ENCODE measurements around the gene HELLS. TPM values are rescaled to one million over a fixed set of nuclear protein-coding genes. Genes with fewer than 3 reads are reported as not detected.
A peak's percentile ranks its signal among the peaks of the same experiment; 100 is the strongest.
"Not testable (repeated sequence)": the region's sequence is repeated elsewhere in the genome, so short reads cannot be mapped to it uniquely, and the experiment has no call there.

The HELLS gene
- total RNA-seq, 2 experiments from 2014 or later = 135 to 141 TPM

GRCh38 chr10:94549221-94549620, 3.6 kb downstream of the HELLS start:
- intact Hi-C loops (cut with micrococcal nuclease) = loop anchor here (5.0 kb wide), 2 partner anchors 657 to 688 kb away; partner anchors contain the start of gene SLC35G1
- Mint-ChIP-seq H3K27me3 (no peaks in the 10 kb centered on the region), H3K27ac (no peak overlapping the region), H3K9me3 (no peaks in the 10 kb centered on the region), H3K36me3 (peaks cover 37% of the 10 kb centered on the region), H3K4me1 (ENCODE audit: low read depth) (peaks cover 21% of the 10 kb centered on the region), H3K4me3 (no peak overlapping the region)
- ChIA-PET POLR2A (no interaction called here), CTCF (no interaction called here)
- no peak for DNase-seq

GRCh38 chr10:94567714-94568307, 22.2 kb downstream of the HELLS start:
- H3K27me3 Mint-ChIP-seq; intact Hi-C loops (cut with micrococcal nuclease); H3K4me1 Mint-ChIP-seq (ENCODE audit: low read depth); CTCF ChIA-PET; H3K9me3 Mint-ChIP-seq; H3K4me3 Mint-ChIP-seq; H3K27ac Mint-ChIP-seq; POLR2A ChIA-PET; DNase-seq: not testable (repeated sequence)
- H3K36me3 Mint-ChIP-seq = peaks cover 38% of the 10 kb centered on the region

DNA sequence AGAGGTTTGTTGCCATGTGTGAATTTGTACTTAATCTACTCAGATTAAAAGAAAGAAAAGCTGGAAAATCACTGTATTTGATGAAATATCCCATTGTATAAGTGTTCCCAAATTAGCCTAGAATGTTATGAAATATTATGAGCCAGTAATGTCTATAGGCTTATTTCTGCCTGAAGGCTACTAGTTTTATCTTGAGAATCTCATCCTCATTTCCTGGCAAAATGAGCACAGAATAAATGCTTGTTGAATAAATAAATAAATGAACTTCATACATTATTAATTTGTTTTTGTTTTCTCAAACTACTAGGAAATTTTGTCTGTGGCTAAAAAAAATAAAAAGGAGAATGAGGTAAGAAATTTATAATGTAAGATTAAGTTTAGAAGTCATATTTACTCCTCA, 25.5 kb downstream of the HELLS start:
- intact Hi-C loops (cut with micrococcal nuclease) = no loop called here
- ChIA-PET CTCF (no interaction called here), POLR2A (interaction anchor here (1.3 kb wide), 1 partner anchor 15 kb away, joined by 3 read pairs; no protein-coding TSS in a partner anchor)
- Mint-ChIP-seq H3K4me3 (no peak overlapping the region), H3K4me1 (ENCODE audit: low read depth) (no peaks in the 10 kb centered on the region), H3K36me3 (peaks cover 40% of the 10 kb centered on the region), H3K27me3 (no peaks in the 10 kb centered on the region), H3K27ac (no peak overlapping the region), H3K9me3 (no peaks in the 10 kb centered on the region)
- DNase-seq = no peak

DNA sequence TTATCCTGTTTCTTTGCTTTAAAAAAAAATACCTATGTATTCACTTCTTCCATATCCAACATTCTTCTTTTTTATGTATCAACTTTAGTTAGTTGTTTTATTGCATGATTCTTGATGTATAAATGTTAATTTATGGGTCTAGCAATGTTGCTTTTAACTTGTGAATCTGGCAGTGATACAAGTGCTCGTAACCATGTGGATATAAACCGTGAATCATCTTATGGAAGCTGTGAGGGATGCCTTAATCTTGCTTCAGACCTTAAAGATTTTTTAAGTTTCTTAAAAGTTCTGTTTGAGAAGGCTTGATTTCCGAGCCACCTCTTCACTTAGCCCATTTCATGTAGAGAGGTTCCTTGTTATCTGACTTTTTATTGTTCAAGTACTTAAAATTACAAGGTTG, 25.9 kb downstream of the HELLS start:
- peaks cover 38% of the 10 kb centered on the region for H3K36me3 Mint-ChIP-seq
- POLR2A ChIA-PET = no interaction called here
- H3K4me1 Mint-ChIP-seq (ENCODE audit: low read depth) = no peaks in the 10 kb centered on the region
- no peak overlapping the region for H3K27ac Mint-ChIP-seq
- intact Hi-C loops (cut with micrococcal nuclease) = no loop called here
- H3K9me3 Mint-ChIP-seq = no peaks in the 10 kb centered on the region
- DNase-seq = no peak
- H3K27me3 Mint-ChIP-seq = no peaks in the 10 kb centered on the region
- no peak overlapping the region for H3K4me3 Mint-ChIP-seq
- CTCF ChIA-PET = no interaction called here

- Mint-ChIP-seq H3K27me3 (no peaks in the 10 kb centered on the region), H3K9me3 (no peaks in the 10 kb centered on the region), H3K27ac (no peak overlapping the region), H3K4me3 (no peak overlapping the region), H3K36me3 (peaks cover 48% of the 10 kb centered on the region), H3K4me1 (ENCODE audit: low read depth) (peaks cover 9% of the 10 kb centered on the region)
- CTCF ChIA-PET = no interaction called here
- intact Hi-C loops (cut with micrococcal nuclease) = no loop called here
- no peak for DNase-seq
- POLR2A ChIA-PET = no interaction called here
Measured at GRCh38 chr10:94578790-94579189, 33.2 kb downstream of the HELLS start.

GRCh38 chr10:94583124-94583523, 37.5 kb downstream of the HELLS start:
- ChIA-PET CTCF (no interaction called here), POLR2A (no interaction called here)
- Mint-ChIP-seq H3K4me1 (ENCODE audit: low read depth) (peaks cover 9% of the 10 kb centered on the region), H3K27me3 (no peaks in the 10 kb centered on the region), H3K27ac (no peak overlapping the region), H3K4me3 (no peak overlapping the region), H3K9me3 (no peaks in the 10 kb centered on the region), H3K36me3 (peaks cover 40% of the 10 kb centered on the region)
- DNase-seq = no peak
- intact Hi-C loops (cut with micrococcal nuclease) = no loop called here

GRCh38 chr10:94591461-94592205, 46.0 kb downstream of the HELLS start:
- H3K9me3 Mint-ChIP-seq = no peaks in the 10 kb centered on the region
- no peak overlapping the region for H3K4me3 Mint-ChIP-seq
- intact Hi-C loops (cut with micrococcal nuclease) = loop anchor here (1.0 to 2.0 kb wide), 3 partner anchors 16 to 645 kb away; partner anchors contain the start of gene HELLS
- H3K27ac Mint-ChIP-seq = peak overlapping the region; percentile 84
- H3K27me3 Mint-ChIP-seq = no peaks in the 10 kb centered on the region
- DNase-seq = no peak
- ChIA-PET CTCF (no interaction called here), POLR2A (interaction anchor here (0.9 kb wide), 1 partner anchor 1750 kb away, joined by 3 read pairs; no protein-coding TSS in a partner anchor)
- H3K4me1 Mint-ChIP-seq (ENCODE audit: low read depth) = peaks cover 23% of the 10 kb centered on the region
- peaks cover 70% of the 10 kb centered on the region for H3K36me3 Mint-ChIP-seq

DNA sequence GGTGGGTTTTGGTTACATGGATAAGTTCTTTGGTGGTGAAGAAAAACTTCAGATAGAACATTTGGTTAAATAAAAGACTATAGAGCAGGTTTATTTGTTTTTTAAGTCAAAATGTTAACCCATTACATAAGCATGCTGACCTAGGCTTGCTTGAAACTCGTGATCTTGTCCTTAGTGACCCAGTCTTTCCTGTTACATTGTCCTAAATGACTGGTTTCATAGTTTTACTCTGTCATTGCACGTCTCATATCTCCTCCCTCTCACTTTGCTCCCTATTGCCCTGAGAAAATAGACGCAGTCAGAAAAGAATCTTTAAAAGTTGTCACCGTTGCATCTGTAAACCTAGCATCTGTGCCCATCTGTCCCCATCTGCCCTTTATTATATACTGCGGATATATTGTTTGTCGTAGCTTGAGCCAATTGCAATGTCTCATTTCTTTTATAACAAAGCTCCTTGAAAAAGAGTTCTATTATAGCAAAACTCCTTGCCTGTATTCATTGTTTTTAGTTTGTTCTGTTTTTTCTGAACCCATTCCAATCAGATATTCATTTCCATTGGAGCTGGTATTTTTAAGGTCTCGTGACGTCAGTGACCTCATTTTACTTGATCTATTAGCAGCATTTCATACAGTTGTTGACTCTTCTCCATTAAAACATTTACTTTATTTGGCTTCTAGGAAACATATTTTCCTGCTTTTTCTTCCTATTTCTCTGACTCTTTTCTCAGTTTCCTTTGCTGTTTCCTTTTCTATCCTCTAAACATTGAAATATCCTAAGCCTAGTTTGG, 57.3 kb downstream of the HELLS start:
- Mint-ChIP-seq H3K27me3 (no peaks in the 10 kb centered on the region), H3K4me3 (no peak overlapping the region)
- intact Hi-C loops (cut with micrococcal nuclease) = no loop called here

DNA sequence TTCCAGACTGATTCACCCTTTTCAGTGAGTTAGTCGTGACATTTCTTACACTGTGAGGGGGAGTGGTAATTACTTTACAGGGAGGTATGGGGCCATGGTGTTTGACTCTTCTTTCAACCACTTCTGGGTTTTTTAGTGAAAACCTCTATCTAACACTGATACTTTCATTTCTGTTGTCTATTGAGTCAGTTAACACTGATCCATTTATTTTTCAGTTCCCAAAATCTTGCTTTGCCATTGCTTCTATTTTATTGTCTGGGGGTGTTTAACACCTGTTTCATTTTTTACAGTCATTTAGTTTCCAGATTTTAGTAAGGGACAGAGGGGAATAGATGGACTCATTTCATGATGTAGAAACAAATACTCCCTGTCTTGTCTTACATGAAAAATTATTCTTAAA, 61.5 kb downstream of the HELLS start:
- Mint-ChIP-seq H3K27ac (peak overlapping the region; percentile 72), H3K4me1 (ENCODE audit: low read depth) (peaks cover 23% of the 10 kb centered on the region), H3K9me3 (no peaks in the 10 kb centered on the region), H3K27me3 (no peaks in the 10 kb centered on the region), H3K36me3 (peaks cover 72% of the 10 kb centered on the region), H3K4me3 (no peak overlapping the region)
- CTCF ChIA-PET = no interaction called here
- no peak for DNase-seq
- intact Hi-C loops (cut with micrococcal nuclease) = loop anchor here (1.0 to 5.0 kb wide), 3 partner anchors 16 to 630 kb away; partner anchors contain the start of gene HELLS
- POLR2A ChIA-PET = no interaction called here

More for the DNA sequence above, 57.3 kb downstream of the HELLS start:
- Mint-ChIP-seq H3K9me3 (no peaks in the 10 kb centered on the region), H3K36me3 (peaks cover 59% of the 10 kb centered on the region), H3K4me1 (ENCODE audit: low read depth) (peaks cover 30% of the 10 kb centered on the region), H3K27ac (no peak overlapping the region)
- ChIA-PET CTCF (no interaction called here), POLR2A (no interaction called here)
- DNase-seq = no peak

DNA sequence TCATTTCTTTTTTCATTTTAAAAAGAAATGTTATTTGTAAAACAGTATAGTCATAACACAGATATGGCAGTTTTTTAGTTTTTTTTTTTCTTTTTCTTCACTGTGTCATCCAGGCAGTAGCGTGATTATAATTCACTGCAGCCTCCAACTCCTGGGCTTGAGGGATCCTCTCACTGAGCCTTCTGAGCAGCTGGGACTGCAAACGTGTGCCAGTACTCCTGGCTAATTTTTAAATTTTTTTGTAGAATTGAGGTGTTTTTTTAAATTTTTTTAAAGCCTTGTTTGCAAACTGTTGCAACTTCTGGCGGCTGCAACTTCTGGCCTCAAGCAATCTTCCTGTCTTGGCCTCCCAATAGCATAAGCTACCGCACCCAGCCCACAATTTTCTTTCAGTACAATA, 63.0 kb downstream of the HELLS start:
- Mint-ChIP-seq H3K4me1 (ENCODE audit: low read depth) (peaks cover 22% of the 10 kb centered on the region), H3K27me3 (no peaks in the 10 kb centered on the region), H3K9me3 (no peaks in the 10 kb centered on the region), H3K4me3 (no peak overlapping the region), H3K27ac (no peak overlapping the region), H3K36me3 (peaks cover 65% of the 10 kb centered on the region)
- ChIA-PET CTCF (no interaction called here), POLR2A (no interaction called here)
- no peak for DNase-seq
- intact Hi-C loops (cut with micrococcal nuclease) = loop anchor here (5.0 kb wide), 1 partner anchor 629 kb away; no protein-coding TSS in a partner anchor

GRCh38 chr10:94614558-94614957, 69.0 kb downstream of the HELLS start:
- POLR2A ChIA-PET = no interaction called here
- intact Hi-C loops (cut with micrococcal nuclease) = no loop called here
- CTCF ChIA-PET = no interaction called here
- no peaks in the 10 kb centered on the region for H3K9me3 Mint-ChIP-seq
- no peaks in the 10 kb centered on the region for H3K27me3 Mint-ChIP-seq
- no peak overlapping the region for H3K4me3 Mint-ChIP-seq
- H3K4me1 Mint-ChIP-seq (ENCODE audit: low read depth) = peaks cover 3% of the 10 kb centered on the region
- H3K27ac Mint-ChIP-seq = no peak overlapping the region
- DNase-seq = no peak
- peaks cover 31% of the 10 kb centered on the region for H3K36me3 Mint-ChIP-seq

GRCh38 chr10:94617389-94617944, 71.9 kb downstream of the HELLS start:
- CTCF ChIA-PET = no interaction called here

More at GRCh38 chr10:94617389-94617944, 71.9 kb downstream of the HELLS start:
- no peak for DNase-seq
- intact Hi-C loops (cut with micrococcal nuclease) = no loop called here
- peaks cover 3% of the 10 kb centered on the region for H3K4me1 Mint-ChIP-seq (ENCODE audit: low read depth)
- no peaks in the 10 kb centered on the region for H3K27me3 Mint-ChIP-seq
- peaks cover 9% of the 10 kb centered on the region for H3K36me3 Mint-ChIP-seq
- POLR2A ChIA-PET = no interaction called here
- H3K27ac Mint-ChIP-seq = no peak overlapping the region
- H3K9me3 Mint-ChIP-seq = no peaks in the 10 kb centered on the region
- H3K4me3 Mint-ChIP-seq = no peak overlapping the region

Data from activated CD4-positive, alpha-beta memory T cell treated with anti-CD3 and anti-CD28 coated beads for 36 hours (primary cell).